Activated T-cell treated with anti-CD3 and anti-CD28 coated beads for 48 hours (primary cell): ENCODE results near the gene CUBN.

Experiments
- DNase-seq: peaks from one replicate; pipeline ENCODE4 v3.0.0-alpha.2; 2020; ENCODE audit warnings: low read depth

Gene CUBN

DNA sequence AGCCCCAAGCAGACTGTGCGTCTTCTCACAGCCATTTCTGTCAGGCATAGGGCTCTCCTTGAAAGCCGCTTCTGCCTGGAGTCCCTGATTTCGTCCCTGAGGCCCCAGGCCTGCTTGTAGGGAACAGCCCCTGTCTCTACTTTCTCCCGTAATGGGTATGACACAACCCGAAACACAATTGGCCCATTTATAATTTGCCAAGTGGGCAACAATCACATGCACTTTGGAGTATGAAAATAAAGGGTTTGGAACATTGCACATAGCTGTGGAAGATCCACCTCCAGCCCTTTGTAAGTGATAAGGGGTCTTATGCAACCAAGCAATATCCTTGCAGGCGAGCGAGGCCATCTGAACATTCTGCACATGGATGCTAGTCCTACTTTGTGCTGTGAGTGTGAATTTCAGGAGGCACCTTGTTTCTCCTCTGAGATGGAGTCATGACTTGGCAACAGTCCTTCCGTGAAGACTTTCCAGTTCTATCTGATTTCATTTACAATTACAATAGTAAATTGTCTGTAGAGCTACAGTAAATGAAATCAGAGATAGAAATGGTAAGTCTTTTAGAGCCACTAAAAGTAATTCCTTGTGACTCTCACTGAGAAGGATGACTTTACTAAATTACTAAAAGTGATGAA, 141.5 kb downstream of the CUBN start:
- DNase-seq, result no peak

GRCh38 chr10:16987206-16987621, 142.4 kb downstream of the CUBN start:
- DNase-seq, result no peak

DNA sequence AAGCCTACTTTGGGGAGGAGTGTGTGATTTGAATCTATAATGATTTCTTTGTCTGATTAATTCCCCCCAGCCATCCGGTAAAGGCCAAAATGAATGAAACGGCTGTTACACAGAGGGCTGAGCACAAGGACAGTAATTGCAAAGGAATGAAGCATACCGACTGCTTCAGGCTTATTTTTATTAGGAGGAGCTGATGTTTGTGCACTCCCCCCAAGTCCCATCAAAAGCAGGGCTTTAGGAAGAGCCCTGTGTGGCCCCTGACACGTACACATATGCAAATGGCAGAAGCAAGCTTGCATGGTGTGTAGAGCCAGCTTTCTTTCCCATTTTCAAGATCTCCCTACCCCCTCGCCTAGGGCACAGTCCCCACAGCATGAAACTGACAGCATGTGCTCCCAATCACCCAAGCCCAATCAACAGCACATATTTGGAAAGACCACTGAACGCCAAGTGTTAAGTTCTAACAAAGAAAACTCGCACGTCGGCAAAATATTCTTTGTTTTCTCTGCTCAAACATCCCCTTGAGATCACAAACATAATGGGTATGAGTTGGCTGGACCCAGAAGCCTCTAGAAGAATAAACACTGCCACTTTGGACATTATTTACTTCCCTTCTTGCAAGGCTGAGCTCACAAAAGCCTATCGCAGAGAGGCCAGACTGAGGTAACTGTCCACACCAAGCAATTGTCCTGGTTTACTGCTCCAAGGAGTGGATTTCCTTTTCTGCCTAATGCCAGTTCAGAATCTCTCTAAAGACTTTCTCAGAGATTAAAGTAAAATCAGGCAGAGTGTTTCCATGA, 143.0 kb downstream of the CUBN start:
- no peak for DNase-seq

DNA sequence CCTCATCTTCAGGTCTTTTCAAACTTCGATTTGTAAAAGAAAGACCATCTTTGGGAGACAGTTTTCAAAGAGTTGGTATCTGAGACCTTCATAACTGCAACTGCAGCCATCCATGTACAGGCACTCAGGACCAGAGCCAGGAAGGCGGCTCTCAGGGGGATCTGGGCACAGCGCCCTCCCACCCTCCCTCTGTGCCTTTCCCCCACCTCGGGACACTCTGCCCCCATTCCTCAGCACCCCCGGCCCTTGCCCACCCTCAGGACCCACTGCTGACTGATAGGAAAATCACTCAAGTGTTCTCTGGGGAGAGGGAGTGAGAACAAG, 143.6 kb downstream of the CUBN start:
- DNase-seq, result no peak

- DNase-seq, result no peak
Observed at GRCh38 chr10:16984242-16984641, 145.4 kb downstream of the CUBN start.

GRCh38 chr10:16976803-16977202, 152.8 kb downstream of the CUBN start:
- no peak for DNase-seq

DNA sequence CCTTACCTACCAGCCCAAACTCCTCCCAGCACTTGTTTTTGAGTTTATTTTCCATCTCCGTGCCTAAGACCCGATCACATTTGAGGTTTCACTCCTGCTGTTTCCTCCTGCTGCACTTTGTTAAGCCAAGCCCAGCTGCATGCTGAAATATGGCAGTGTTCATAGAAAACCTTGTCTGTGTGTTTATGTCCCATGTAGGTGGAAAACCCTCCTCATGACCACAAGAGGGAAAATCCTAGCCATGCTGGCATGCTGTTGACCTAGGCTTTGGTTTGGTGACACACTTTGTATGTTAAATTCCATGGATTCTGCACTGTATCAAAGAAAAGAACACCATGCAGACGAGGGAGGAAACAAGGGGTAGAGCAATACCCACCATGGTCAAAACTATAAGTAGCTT, 154.4 kb downstream of the CUBN start:
- DNase-seq, result no peak

DNA sequence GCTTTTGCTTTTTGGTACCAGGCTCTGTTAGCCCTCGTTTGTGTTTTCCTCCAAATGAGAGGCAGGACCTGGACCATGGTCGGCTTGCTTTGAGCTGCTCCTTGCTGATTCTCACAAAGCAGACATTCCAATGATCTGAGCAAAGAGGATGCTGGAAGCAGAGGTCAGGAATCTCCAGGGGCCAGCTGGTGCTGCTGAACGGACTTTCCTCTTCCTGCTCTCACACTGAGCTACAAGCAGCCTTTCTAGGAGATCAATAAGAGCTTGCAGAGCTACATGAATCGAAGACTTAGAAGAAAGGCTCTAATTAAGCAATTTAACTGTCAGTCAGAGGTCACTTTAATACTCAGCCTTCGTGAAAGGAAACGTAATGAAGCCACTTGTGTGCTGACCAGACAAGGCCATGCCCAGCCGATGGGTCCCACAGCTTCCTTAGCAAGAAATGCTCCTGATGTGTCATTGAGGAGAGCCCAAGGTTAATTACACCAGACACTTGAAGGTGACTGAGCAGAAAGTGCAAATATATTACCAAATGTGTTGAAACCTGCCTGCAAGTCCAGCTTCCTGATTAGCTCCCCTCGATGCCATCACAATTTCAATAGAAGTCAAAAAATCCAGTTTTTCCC, 161.1 kb downstream of the CUBN start:
- no peak for DNase-seq

- DNase-seq, result no peak
Observed at GRCh38 chr10:16967866-16968415, 161.7 kb downstream of the CUBN start.

DNA sequence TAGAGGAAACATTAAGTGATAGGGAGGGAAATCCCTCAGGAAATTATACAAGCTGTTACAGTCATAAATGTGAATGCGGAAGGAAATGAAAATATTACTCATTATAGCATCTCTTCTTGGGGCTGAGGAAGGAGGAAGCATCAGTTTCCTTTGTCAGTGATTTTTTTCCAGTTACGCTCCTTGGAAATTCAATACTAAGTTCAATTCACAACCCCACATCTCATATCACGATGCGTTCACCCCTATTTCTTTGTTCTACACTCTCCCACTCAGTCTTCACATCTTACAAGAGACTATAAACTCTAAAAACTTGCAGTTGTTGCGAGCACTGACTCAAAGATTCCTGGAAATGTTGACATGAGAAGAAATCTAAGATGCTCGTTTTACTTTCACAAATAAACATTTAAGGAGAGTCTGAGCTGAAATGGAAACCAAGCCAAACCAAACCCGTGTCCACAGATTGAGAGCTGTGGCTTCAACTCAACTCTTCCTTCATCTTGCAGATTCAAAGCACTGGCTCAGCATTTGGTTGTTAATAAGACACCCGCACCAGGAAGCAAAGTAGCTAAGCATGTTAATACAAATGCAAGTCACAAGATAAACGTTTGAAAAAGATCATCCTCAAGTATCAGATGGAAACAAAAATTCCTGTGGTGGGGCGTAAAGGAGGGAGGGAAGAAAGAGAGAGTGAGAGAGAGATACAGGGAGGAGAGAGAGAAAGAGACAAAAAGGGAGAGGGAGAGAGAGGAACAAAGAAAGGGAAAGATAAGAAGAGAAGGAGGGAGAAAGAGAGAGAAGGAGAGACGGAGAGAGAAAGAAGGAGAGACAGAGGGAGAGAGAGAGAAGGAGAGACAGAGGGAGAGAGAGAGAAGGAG, 162.4 kb downstream of the CUBN start:
- no peak for DNase-seq

DNA sequence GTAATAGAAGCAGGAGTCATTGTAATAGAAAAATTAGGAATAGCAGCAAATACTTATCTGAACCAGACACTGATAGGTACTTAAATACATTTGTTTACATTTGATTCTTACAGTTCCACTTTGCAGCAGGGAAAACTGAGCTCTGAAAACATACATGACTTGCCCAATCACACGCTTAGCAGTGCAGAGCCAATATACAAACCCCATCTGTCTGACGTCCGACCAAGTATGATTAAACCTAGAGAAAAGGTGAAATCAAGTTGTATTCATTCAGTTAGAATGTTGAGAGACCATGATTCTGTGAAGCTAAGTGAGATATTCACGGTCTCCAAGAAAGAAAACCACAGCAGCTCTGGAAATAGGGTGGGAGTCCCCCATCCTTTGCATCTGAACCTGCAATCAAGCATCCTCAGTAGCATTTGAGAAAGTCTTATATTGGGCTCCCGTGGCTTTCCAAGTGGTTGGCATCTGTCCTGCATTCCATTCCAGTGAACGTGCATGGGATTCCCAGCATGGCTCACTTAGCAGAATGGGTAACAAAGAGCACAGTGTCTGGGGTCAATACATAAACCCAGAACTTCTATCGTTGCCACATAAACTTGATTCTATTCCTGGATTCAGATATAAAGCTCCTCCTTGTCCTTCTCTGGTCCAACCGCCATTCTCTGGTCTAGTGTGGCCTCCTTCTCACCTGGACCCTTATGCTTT, 163.7 kb downstream of the CUBN start:
- no peak for DNase-seq

- DNase-seq, result no peak
Observed at GRCh38 chr10:16965344-16965616, 164.3 kb downstream of the CUBN start.

GRCh38 chr10:16964576-16965343, 164.9 kb downstream of the CUBN start:
- no peak for DNase-seq

- DNase-seq, result no peak
Observed at GRCh38 chr10:16960551-16960950, 169.1 kb downstream of the CUBN start.

GRCh38 chr10:16957038-16957437, 172.6 kb downstream of the CUBN start:
- DNase-seq, result no peak

DNA sequence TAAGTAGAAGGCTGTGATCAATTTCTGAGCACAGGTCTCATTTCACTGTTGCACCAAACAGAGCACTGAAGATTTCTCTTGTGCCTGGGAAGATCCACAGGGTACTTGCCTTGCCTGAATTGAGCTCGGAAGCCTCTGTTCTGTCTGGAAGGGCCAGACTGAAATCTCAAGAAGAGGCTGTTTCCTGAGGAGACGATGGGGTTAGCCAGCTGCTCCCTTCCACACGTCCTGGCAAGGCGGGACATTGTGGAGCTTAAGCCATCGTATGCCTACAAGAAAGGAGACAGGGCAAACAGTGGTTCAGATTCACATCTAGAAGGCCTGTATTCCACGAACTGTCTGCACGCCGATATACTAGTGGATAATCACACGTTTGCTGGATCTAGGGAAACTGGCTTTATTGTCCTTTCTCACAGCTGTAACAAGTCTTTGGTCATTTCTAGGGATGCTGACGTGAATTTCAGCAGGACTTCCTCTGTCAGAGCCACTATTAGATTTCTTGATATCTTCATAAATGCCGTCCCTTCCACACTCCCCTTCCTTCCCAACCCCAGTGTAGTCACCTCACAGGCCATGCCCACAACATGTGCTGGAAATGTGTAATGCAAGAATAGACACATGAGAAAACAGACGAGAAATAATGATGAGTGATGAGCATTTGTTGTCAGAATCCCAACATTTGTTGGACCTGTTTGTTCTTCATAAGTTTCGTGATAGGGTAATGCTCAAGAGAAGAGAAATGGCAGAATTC, 175.2 kb downstream of the CUBN start:
- DNase-seq, result no peak

- no peak for DNase-seq
Observed at GRCh38 chr10:16953270-16953669, 176.3 kb downstream of the CUBN start.

DNA sequence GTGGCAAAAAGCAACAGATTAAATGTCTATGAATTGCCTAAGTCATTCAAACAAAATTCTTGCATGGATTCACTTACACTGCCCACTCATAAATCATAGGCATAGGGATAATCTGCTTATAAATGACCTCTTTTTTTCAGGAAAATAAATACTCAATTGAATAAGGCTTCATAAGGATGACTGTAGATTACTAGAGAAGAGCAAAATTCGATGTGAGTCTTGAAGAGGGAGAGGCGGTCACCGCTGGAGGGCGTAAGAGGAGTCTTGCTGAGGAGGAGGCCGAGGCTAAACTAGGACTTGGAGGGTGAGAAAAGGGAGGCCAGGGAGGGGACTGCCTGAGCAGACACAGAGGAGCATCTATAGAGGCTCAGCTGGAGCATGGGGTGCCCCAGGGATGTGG, 177.0 kb downstream of the CUBN start:
- DNase-seq, result no peak

GRCh38 chr10:16952080-16952479, 177.5 kb downstream of the CUBN start:
- no peak for DNase-seq
